ENCODE measurements around the gene ERC2.

Gene ERC2

DNA sequence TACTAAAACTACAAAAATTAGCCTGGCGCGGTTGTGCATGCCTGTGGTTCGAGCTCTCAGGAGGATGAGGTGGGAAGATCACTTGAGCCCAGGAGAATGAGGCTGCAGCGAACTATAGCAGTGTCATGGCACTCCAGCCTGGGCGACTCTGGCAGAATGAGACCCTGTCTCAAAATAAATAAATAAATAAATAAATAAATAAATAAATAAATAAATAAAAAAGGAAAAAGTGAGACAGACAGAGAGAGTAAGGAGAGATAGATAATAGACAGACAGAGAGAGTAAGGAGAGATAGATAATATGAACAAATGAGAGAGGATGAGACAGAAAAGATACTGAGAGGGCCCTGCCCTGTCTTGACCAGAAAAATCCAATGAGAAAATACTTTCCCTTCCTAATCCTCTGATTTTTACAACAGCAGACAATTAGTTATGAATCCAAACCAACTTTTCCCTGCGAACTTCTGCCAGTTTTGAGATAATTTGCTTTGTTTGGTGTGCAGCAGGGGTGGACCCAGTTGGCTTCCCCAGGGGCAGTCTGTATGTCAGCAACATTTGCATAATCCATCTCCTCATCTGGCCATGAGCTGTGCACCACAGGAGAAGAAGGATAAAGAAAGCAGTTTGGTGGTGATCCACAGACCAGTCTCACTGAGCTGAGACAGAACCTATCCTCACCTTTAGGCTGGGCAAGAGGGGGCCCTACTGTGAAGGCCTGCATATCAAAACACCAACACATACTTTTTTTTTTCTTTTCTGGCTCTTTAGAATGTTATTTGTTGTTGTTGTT, 692.7 kb downstream of the ERC2 start:
- peaks cover 17% of the 10 kb centered on the region for H3K4me1 ChIP-seq (ENCODE audit: insufficient read depth, low read length, severe bottlenecking)
- H3K27me3 ChIP-seq (ENCODE audit: insufficient read depth, low read length) = no peaks in the 10 kb centered on the region
- no peaks in the 10 kb centered on the region for H3F3A ChIP-seq (ENCODE audit: insufficient read depth, low read length)
- H3K79me2 ChIP-seq (ENCODE audit: insufficient read depth, low read length) = no peaks in the 10 kb centered on the region
- H3K4me2 ChIP-seq (ENCODE audit: low read length) = no peak overlapping the region
- no peak for TF ChIP-seq EZH2 (IDR thresholded peaks at IDR 0.05; ENCODE audit: borderline replicate concordance, low read length)
- TF ChIP-seq, protein P1, sequence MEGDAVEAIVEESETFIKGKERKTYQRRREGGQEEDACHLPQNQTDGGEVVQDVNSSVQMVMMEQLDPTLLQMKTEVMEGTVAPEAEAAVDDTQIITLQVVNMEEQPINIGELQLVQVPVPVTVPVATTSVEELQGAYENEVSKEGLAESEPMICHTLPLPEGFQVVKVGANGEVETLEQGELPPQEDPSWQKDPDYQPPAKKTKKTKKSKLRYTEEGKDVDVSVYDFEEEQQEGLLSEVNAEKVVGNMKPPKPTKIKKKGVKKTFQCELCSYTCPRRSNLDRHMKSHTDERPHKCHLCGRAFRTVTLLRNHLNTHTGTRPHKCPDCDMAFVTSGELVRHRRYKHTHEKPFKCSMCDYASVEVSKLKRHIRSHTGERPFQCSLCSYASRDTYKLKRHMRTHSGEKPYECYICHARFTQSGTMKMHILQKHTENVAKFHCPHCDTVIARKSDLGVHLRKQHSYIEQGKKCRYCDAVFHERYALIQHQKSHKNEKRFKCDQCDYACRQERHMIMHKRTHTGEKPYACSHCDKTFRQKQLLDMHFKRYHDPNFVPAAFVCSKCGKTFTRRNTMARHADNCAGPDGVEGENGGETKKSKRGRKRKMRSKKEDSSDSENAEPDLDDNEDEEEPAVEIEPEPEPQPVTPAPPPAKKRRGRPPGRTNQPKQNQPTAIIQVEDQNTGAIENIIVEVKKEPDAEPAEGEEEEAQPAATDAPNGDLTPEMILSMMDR (IDR thresholded peaks at IDR 0.05; ENCODE audit: low read length) = no peak
- no peaks in the 10 kb centered on the region for H3K9me3 ChIP-seq (ENCODE audit: low read length)
- no peak overlapping the region for H3K27ac ChIP-seq (ENCODE audit: low read depth, low read length, poor library complexity, severe bottlenecking)
- no peaks in the 10 kb centered on the region for H4K20me1 ChIP-seq (ENCODE audit: insufficient read depth, low read length)
- H2AFZ ChIP-seq (ENCODE audit: low read length) = no peak overlapping the region
- H3K4me3 ChIP-seq (ENCODE audit: low read depth, low read length, poor library complexity, severe bottlenecking) = no peak overlapping the region
- no peaks in the 10 kb centered on the region for H3K36me3 ChIP-seq (ENCODE audit: insufficient read depth, low read length)
- H3K9ac ChIP-seq (ENCODE audit: low read length) = no peak overlapping the region
- no peaks in the 10 kb centered on the region for H3K9me2 ChIP-seq (ENCODE audit: low read depth, low read length)

DNA sequence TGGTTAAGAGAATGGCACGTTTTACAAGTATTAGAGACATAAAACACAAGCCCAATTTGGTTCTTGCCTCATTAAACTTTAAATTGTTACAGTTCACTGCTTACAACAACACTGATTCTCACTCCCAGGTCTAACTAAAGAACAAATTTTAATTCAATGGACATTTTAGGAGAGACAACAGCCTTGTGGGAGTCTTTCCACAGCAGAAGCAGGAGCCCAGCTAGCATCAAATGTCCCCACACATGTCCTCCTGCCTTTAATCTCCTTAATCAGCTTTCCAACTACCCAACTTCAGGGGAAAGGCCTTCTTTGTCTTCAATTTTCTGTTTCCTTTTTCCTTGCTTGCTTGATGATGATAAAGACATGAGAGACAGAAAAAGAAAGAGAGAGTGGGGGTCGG, 693.4 kb downstream of the ERC2 start:
- Histone ChIP-seq H2AFZ (ENCODE audit: low read length) (no peak overlapping the region), H3K4me1 (ENCODE audit: insufficient read depth, low read length, severe bottlenecking) (peaks cover 9% of the 10 kb centered on the region), H3K27ac (ENCODE audit: low read depth, low read length, poor library complexity, severe bottlenecking) (no peak overlapping the region), H3K9ac (ENCODE audit: low read length) (no peak overlapping the region), H3K4me2 (ENCODE audit: low read length) (no peak overlapping the region), H4K20me1 (ENCODE audit: insufficient read depth, low read length) (no peaks in the 10 kb centered on the region), H3F3A (ENCODE audit: insufficient read depth, low read length) (no peaks in the 10 kb centered on the region), H3K9me3 (ENCODE audit: low read length) (no peaks in the 10 kb centered on the region), H3K79me2 (ENCODE audit: insufficient read depth, low read length) (no peaks in the 10 kb centered on the region), H3K4me3 (ENCODE audit: low read depth, low read length, poor library complexity, severe bottlenecking) (no peak overlapping the region), H3K27me3 (ENCODE audit: insufficient read depth, low read length) (no peaks in the 10 kb centered on the region), H3K36me3 (ENCODE audit: insufficient read depth, low read length) (no peaks in the 10 kb centered on the region), H3K9me2 (ENCODE audit: low read depth, low read length) (no peaks in the 10 kb centered on the region)
- TF ChIP-seq, protein P1 (IDR thresholded peaks at IDR 0.05; ENCODE audit: low read length) = no peak
- no peak for TF ChIP-seq EZH2 (IDR thresholded peaks at IDR 0.05; ENCODE audit: borderline replicate concordance, low read length)

DNA sequence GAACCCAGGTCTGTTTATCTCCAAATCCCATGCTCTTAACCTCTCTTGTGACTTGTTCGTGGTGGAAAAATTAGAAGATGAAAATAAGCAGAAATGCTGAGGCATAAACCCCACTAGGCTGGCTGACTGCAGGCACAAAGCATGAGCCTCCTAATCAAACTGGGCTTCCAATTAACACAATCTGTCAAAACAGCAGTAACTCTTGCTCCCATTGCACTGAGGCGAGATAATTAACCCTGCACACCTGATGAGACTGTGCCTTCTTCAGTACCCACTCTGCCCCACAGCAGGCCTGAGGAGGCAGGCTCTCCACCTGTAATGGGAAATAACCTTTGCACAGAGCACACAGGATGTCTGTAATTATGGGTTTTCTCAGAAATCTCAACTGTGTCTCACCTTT, 696.8 kb downstream of the ERC2 start:
- no peak overlapping the region for H3K9ac ChIP-seq (ENCODE audit: low read length)
- no peak overlapping the region for H3K4me3 ChIP-seq (ENCODE audit: low read depth, low read length, poor library complexity, severe bottlenecking)
- no peaks in the 10 kb centered on the region for H3K27me3 ChIP-seq (ENCODE audit: insufficient read depth, low read length)
- no peak overlapping the region for H3K4me2 ChIP-seq (ENCODE audit: low read length)
- no peaks in the 10 kb centered on the region for H3K36me3 ChIP-seq (ENCODE audit: insufficient read depth, low read length)
- H2AFZ ChIP-seq (ENCODE audit: low read length) = no peak overlapping the region
- no peaks in the 10 kb centered on the region for H4K20me1 ChIP-seq (ENCODE audit: insufficient read depth, low read length)
- no peaks in the 10 kb centered on the region for H3F3A ChIP-seq (ENCODE audit: insufficient read depth, low read length)
- no peak overlapping the region for H3K27ac ChIP-seq (ENCODE audit: low read depth, low read length, poor library complexity, severe bottlenecking)
- H3K4me1 ChIP-seq (ENCODE audit: insufficient read depth, low read length, severe bottlenecking) = peaks cover 8% of the 10 kb centered on the region
- no peak for TF ChIP-seq EZH2 (IDR thresholded peaks at IDR 0.05; ENCODE audit: borderline replicate concordance, low read length)
- TF ChIP-seq, protein P1 (IDR thresholded peaks at IDR 0.05; ENCODE audit: low read length) = no peak
- no peaks in the 10 kb centered on the region for H3K79me2 ChIP-seq (ENCODE audit: insufficient read depth, low read length)
- no peaks in the 10 kb centered on the region for H3K9me3 ChIP-seq (ENCODE audit: low read length)
- no peaks in the 10 kb centered on the region for H3K9me2 ChIP-seq (ENCODE audit: low read depth, low read length)
